NB4 (cell line): ENCODE results near the gene MAU2.

Experiments used
- MAX ChIP-seq: IDR thresholded peaks from 2 replicates; pipeline ENCODE4 v1.6.1; 2011; ENCODE audit warnings: low read depth, low read length
- MYC ChIP-seq: IDR thresholded peaks from 2 replicates; pipeline ENCODE4 v1.6.1; 2011; ENCODE audit warnings: low read depth, low read length
- POLR2A ChIP-seq: IDR thresholded peaks from 2 replicates; pipeline ENCODE4 v1.6.1; 2011; ENCODE audit warnings: mild to moderate bottlenecking; ENCODE audit not compliant: insufficient read length; ENCODE audit errors: extremely low read depth
- TF ChIP-seq, protein P1 (sequence below): IDR thresholded peaks from one replicate; pipeline ENCODE4 v1.5.1; 2012; ENCODE audit warnings: low read depth, low read length

GRCh38 chr19:19327672-19328071 is 7.0 kb downstream of the MAU2 start:
- TF ChIP-seq, protein P1, sequence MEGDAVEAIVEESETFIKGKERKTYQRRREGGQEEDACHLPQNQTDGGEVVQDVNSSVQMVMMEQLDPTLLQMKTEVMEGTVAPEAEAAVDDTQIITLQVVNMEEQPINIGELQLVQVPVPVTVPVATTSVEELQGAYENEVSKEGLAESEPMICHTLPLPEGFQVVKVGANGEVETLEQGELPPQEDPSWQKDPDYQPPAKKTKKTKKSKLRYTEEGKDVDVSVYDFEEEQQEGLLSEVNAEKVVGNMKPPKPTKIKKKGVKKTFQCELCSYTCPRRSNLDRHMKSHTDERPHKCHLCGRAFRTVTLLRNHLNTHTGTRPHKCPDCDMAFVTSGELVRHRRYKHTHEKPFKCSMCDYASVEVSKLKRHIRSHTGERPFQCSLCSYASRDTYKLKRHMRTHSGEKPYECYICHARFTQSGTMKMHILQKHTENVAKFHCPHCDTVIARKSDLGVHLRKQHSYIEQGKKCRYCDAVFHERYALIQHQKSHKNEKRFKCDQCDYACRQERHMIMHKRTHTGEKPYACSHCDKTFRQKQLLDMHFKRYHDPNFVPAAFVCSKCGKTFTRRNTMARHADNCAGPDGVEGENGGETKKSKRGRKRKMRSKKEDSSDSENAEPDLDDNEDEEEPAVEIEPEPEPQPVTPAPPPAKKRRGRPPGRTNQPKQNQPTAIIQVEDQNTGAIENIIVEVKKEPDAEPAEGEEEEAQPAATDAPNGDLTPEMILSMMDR: no peak
- no peak for TF ChIP-seq POLR2A
- no peak for TF ChIP-seq MYC
- TF ChIP-seq MAX: no peak
